HG03095 (cell line): ENCODE measurements around the gene PPP3R1.
A peak's percentile ranks its signal among the peaks of the same experiment; 100 is the strongest.

Experiments used
- ATAC-seq: cut with Tn5 transposase; IDR thresholded peaks from one replicate; pipeline ENCODE4 v1.9.1; 2021; ENCODE audit warnings: moderate library complexity; ENCODE audit not compliant: unreplicated experiment

The PPP3R1 gene

GRCh38 chr2:68157002-68157401 lies 95.3 kb downstream of the PPP3R1 start:
- ATAC-seq: peak; percentile 26

GRCh38 chr2:68156419-68156818 lies 95.9 kb downstream of the PPP3R1 start:
- no peak for ATAC-seq

GRCh38 chr2:68155618-68156017 lies 96.7 kb downstream of the PPP3R1 start:
- no peak for ATAC-seq

GRCh38 chr2:68152681-68153347 lies 99.5 kb downstream of the PPP3R1 start:
- no peak for ATAC-seq

- ATAC-seq: no peak
These were observed 101.3 kb downstream of the PPP3R1 start for GRCh38 chr2:68151037-68151436.

DNA sequence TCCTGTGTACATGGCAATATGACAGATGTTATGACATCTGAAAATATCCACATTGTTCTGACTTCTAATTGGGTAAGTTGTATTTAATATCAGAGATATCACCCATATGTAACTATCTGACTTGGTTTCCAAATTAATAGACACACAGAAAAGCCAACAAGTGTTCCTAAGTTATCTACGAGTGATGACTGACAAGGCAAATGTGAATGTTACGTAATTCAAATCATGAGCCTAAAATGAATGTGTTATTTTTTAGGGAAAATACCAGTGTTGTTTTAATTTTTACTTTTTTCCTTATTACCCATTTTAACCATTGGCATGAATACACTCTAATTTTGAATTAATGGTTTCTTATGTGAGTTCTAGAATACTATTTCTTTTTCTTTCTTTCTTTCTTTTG lies 110.5 kb downstream of the PPP3R1 start:
- no peak for ATAC-seq

- ATAC-seq: no peak
These were observed 116.6 kb downstream of the PPP3R1 start for GRCh38 chr2:68135448-68136320.

DNA sequence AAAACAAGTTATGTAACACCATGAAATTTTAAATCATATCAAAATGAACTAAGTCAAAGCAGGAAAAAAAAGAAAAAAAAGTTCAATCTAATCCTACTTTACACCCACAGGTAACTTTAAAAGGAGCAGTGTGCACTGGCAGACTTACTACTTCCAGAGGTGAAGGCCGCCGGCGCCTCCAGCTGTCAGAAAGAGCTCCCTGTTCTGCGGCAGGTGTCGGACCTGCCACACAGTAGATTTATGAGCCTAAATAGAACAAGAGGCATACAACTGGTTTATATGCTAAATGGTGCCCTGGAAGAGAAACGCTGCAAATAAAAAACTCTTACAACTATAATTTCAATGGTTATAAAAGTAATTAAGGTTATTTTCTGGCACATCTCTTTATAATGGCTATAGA lies 117.8 kb downstream of the PPP3R1 start:
- ATAC-seq: no peak

GRCh38 chr2:68134120-68134519 lies 118.2 kb downstream of the PPP3R1 start:
- ATAC-seq: no peak
